SK-N-MC (cell line): ENCODE measurements around the gene PDE8A.

Source experiments
- EZH2 ChIP-seq: fragments of 200-600 bp; sonication (generic); IDR thresholded peaks from one replicate; pipeline ENCODE4 v1.6.1; 2017; ENCODE audit warnings: antibody characterized with exemption
- FOXP2 ChIP-seq: optimal IDR thresholded peaks from 2 replicates; pipeline ENCODE3; 2011; ENCODE audit warnings: mild to moderate bottlenecking, moderate library complexity; ENCODE audit not compliant: insufficient read depth; ENCODE audit errors: extremely low read length, control extremely low read depth

- no peak for TF ChIP-seq EZH2
- TF ChIP-seq FOXP2 = no peak
Measured at GRCh38 chr15:85168642-85169173, 187.1 kb downstream of the PDE8A start.
